ENCODE data around the gene TRIM59. TPM values are rescaled to one million over a fixed set of nuclear protein-coding genes. Genes with fewer than 3 reads are reported as not detected.

Gene TRIM59
- total and polyA plus RNA-seq, 9 of the 15 experiments (the other 6 are each of a cell fraction or from before 2014, with no cell fraction given): 16.8 to 101 (median 34.8) TPM

DNA sequence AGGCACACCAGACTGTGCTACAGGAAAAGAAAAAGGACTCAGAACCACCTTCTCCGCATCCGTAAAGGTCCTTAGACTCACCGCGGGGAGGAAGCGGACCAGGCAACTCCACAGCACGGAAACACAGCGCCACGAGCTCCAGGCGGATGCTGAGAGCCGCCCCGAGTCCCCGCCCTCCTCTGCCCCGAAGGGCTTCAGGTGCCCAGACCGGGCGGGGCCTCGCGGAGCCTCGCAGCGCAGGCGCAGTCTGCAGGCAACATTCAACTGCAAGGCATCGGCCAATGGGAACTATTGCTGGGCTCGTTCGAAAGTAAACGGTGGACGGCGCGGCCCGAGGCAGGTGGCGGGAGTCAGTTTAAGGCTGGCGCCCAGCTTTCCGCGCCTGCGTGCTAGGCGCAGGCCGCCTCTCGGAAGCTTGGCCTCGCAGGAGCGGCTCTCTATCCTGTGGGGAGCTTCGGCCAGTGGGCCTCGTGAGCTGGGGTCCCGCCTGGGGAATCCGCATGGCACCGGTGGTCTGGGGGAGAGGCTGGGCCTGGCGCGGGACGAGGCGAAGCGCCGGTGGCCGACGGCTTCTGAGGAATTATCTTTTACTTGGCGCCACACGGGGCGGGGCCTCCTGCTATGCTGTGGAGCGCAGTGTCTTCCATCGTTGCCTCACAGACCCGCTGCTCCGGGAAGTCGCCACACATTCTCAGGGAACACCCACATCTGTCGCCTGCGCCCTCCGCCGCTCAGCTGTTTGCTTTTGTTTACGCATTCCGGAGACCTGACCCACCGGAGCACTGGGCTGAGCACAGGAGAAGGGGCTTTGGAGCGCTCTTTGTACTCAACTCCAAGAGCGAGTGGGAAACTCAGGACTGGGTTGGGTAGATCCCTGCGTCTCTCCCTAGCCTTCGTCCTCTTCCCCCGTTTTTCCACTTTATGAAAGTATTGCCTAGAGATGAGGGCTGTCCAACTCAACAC, at the start of gene TRIM59 (continued):
- TF ChIP-seq, protein P1, sequence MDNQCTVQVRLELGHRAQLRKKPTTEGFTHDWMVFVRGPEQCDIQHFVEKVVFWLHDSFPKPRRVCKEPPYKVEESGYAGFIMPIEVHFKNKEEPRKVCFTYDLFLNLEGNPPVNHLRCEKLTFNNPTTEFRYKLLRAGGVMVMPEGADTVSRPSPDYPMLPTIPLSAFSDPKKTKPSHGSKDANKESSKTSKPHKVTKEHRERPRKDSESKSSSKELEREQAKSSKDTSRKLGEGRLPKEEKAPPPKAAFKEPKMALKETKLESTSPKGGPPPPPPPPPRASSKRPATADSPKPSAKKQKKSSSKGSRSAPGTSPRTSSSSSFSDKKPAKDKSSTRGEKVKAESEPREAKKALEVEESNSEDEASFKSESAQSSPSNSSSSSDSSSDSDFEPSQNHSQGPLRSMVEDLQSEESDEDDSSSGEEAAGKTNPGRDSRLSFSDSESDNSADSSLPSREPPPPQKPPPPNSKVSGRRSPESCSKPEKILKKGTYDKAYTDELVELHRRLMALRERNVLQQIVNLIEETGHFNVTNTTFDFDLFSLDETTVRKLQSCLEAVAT (IDR thresholded peaks at IDR 0.05): peak; percentile 6 to 70; a peak in 3 of 4 replicates
- TF ChIP-seq GABPA (tag; conservative IDR thresholded peaks at IDR 0.05; ENCODE audit: low read depth): peak; percentile 75
- no peak for TF ChIP-seq THRAP3 (IDR thresholded peaks at IDR 0.05; ENCODE audit: borderline replicate concordance)
- TF ChIP-seq, protein P2, sequence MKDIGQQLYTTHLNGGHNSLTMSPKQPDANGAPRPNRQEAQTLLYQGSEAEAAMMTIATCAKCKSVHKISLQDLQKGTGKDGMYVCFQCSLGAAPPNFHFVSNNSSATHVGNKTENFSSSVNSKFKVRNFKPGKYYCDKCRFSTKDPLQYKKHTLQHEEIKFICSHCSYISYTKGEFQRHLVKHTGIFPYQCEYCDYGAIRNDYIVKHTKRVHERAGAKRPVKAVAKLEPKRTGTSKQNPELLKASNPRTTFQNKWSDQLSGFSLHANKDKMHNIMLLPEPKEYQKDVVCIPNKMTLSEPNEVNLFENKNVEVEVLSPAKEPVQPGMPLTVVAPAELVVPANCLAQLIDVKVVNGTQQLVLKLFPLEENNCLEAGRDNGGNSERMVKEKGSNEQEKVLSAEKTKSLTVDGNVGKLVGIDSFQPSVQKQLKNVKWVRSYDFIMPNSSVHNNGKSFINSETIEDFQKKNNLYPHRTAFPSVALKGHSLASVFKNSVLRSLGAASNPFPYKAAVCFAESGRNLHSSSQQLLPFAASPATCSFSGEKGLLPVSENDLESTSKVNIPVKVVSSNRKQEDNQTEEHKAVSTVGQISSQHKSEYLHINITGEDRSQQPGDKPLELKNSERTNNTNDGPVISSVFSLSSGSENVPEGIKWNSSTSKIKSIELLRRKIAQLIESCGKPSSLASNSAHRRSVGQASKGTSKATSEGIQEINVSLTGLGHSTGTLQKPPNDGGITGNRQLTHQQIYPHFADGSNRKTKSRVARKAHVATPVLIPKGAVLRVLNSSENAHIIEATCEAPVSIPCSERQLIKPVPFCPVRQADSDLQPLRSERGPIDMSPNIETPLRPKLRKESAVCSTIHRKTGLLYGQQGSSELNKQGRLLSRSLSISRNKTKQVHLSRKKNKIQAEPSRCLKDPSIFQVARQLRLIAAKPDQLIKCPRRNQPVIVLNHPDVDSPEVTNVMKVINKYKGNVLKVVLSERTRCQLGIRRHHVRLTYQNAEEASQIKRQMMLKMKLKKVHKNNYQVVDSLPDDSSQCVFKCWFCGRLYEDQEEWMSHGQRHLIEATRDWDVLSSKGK (CRISPR knock-in tag; IDR thresholded peaks at IDR 0.05): no peak
- TF ChIP-seq, protein P3, sequence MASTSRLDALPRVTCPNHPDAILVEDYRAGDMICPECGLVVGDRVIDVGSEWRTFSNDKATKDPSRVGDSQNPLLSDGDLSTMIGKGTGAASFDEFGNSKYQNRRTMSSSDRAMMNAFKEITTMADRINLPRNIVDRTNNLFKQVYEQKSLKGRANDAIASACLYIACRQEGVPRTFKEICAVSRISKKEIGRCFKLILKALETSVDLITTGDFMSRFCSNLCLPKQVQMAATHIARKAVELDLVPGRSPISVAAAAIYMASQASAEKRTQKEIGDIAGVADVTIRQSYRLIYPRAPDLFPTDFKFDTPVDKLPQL (IDR thresholded peaks at IDR 0.05; ENCODE audit: extremely low read depth, insufficient read length): peak; percentile 29
- no peak for TF ChIP-seq FOS (IDR thresholded peaks at IDR 0.05; ENCODE audit: extremely low read depth, insufficient read length)
- TF ChIP-seq, protein P4, sequence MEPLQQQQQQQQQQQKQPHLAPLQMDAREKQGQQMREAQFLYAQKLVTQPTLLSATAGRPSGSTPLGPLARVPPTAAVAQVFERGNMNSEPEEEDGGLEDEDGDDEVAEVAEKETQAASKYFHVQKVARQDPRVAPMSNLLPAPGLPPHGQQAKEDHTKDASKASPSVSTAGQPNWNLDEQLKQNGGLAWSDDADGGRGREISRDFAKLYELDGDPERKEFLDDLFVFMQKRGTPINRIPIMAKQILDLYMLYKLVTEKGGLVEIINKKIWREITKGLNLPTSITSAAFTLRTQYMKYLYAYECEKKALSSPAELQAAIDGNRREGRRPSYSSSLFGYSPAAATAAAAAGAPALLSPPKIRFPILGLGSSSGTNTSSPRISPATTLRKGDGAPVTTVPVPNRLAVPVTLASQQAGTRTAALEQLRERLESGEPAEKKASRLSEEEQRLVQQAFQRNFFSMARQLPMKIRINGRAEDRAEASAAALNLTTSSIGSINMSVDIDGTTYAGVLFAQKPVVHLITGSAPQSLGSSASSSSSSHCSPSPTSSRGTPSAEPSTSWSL (CRISPR knock-in tag; IDR thresholded peaks at IDR 0.05; ENCODE audit: borderline replicate concordance): no peak
- TF ChIP-seq, protein P5, sequence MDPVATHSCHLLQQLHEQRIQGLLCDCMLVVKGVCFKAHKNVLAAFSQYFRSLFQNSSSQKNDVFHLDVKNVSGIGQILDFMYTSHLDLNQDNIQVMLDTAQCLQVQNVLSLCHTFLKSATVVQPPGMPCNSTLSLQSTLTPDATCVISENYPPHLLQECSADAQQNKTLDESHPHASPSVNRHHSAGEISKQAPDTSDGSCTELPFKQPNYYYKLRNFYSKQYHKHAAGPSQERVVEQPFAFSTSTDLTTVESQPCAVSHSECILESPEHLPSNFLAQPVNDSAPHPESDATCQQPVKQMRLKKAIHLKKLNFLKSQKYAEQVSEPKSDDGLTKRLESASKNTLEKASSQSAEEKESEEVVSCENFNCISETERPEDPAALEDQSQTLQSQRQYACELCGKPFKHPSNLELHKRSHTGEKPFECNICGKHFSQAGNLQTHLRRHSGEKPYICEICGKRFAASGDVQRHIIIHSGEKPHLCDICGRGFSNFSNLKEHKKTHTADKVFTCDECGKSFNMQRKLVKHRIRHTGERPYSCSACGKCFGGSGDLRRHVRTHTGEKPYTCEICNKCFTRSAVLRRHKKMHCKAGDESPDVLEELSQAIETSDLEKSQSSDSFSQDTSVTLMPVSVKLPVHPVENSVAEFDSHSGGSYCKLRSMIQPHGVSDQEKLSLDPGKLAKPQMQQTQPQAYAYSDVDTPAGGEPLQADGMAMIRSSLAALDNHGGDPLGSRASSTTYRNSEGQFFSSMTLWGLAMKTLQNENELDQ (CRISPR knock-in tag; IDR thresholded peaks at IDR 0.05; ENCODE audit: borderline replicate concordance): no peak; the same call in 1 of the 2 replicates
- no peak for TF ChIP-seq ZC3H4 (CRISPR knock-in tag; IDR thresholded peaks at IDR 0.05; ENCODE audit: borderline replicate concordance)
- peak; percentile 63 for TF ChIP-seq CREM (IDR thresholded peaks at IDR 0.05; ENCODE audit: low read depth)
- TF ChIP-seq, protein P6, sequence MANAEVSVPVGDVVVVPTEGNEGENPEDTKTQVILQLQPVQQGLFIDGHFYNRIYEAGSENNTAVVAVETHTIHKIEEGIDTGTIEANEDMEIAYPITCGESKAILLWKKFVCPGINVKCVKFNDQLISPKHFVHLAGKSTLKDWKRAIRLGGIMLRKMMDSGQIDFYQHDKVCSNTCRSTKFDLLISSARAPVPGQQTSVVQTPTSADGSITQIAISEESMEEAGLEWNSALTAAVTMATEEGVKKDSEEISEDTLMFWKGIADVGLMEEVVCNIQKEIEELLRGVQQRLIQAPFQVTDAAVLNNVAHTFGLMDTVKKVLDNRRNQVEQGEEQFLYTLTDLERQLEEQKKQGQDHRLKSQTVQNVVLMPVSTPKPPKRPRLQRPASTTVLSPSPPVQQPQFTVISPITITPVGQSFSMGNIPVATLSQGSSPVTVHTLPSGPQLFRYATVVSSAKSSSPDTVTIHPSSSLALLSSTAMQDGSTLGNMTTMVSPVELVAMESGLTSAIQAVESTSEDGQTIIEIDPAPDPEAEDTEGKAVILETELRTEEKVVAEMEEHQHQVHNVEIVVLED (CRISPR knock-in tag; IDR thresholded peaks at IDR 0.05): peak; percentile 57; the same call in 1 of the 2 replicates
- TF ChIP-seq BCOR (IDR thresholded peaks at IDR 0.05): no peak
- peak; percentile 74 for TF ChIP-seq RB1 (IDR thresholded peaks at IDR 0.05; ENCODE audit: low read depth)
- peak; percentile 3 for TF ChIP-seq SIN3B (IDR thresholded peaks at IDR 0.05; ENCODE audit: low read depth)
